IPS-18a (cell line): ENCODE results near the gene CCP110.

Experiments
- H3K27ac ChIP-seq: one replicate; pipeline ENCODE4 v1.5.1; 2013; ENCODE audit warnings: low read length
- H3K27me3 ChIP-seq: one replicate; pipeline ENCODE4 v1.6.1; 2013; ENCODE audit warnings: mild to moderate bottlenecking, low read length; ENCODE audit not compliant: control insufficient read depth, insufficient read depth
- H3K36me3 ChIP-seq: one replicate; pipeline ENCODE4 v1.6.1; 2013; ENCODE audit warnings: low read depth, low read length; ENCODE audit not compliant: control insufficient read depth
- H3K4me1 ChIP-seq: one replicate; pipeline ENCODE4 v1.6.1; 2013; ENCODE audit warnings: low read depth, low read length; ENCODE audit not compliant: control insufficient read depth
- H3K4me3 ChIP-seq: one replicate; pipeline ENCODE4 v1.5.1; 2013; ENCODE audit warnings: low read length
- H3K9ac ChIP-seq: one replicate; pipeline ENCODE4 v1.6.1; 2013; ENCODE audit warnings: mild to moderate bottlenecking, low read length, moderate library complexity
- H3K9me3 ChIP-seq: one replicate; pipeline ENCODE4 v1.6.1; 2013; ENCODE audit warnings: low read depth, low read length; ENCODE audit not compliant: control insufficient read depth

Gene CCP110

DNA sequence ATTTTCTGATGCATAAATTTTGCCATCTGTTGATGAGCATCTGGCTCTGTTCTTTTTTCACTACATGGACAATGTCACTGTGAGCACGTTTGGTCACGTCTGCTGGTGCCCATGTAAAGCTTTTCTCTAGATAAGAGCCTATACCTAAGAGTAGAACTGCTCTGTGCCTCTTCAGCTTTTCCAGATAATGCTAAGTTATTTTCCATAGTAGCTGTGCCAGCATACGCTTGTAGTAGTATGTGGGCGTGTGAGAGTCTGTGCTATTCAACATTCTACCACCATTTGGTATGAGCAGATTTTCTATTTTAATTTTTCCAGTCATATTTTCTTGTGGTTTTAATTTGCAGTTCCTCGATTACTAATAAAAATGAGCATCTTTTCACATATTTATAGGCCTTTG is 64.9 kb downstream of the CCP110 start:
- Histone ChIP-seq H3K27me3 (no peaks in the 10 kb centered on the region), H3K9me3 (no peaks in the 10 kb centered on the region), H3K4me3 (no peak overlapping the region), H3K36me3 (peaks cover 4% of the 10 kb centered on the region), H3K4me1 (no peaks in the 10 kb centered on the region), H3K9ac (no peak overlapping the region), H3K27ac (no peak overlapping the region)

DNA sequence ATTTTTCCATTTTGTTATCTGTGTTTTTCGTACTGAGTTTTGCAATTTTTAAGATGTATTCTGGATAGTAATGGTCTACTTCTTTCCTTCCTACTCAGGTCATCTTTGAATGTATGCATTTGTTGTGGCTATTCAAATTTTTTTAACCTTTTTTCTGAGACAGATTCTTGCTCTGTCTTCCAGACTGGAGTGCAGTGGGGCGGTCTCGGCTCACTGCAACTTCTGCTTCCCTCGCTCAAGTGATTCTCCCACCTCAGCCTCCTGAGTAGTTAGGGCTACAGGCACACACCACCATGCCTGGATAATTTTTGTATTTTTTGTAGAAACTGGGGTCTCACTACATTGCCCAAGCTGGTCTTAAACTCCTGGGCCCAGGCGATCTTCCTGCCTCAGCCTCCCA is 65.4 kb downstream of the CCP110 start:
- peaks cover 4% of the 10 kb centered on the region for H3K36me3 ChIP-seq
- no peak overlapping the region for H3K9ac ChIP-seq
- no peak overlapping the region for H3K27ac ChIP-seq

DNA sequence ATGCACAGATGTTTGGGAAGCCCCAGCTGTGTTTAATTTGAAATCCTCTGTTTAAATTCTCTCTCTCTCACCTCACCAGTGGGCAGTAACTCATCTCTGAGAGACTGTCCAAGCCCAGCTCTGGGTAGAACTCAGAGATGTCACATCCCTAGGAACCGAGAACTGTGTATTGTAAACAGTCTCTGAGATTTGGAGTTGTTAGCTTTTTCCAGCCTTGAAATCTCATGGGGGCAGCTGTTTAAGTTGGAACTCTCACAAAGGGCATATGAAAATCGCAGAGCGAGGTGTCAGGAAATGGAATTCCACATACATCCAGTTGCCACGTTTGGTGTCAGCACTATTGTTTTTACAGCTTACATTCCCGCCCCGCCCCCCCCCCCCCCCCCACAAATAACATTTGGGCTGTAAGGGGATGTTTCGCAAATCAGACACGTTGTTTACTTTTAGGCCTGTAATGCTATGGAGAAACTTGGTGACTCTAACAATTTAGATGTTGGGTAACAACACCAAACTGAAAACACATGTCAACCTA is 66.1 kb downstream of the CCP110 start:
- no peaks in the 10 kb centered on the region for H3K27me3 ChIP-seq
- H3K36me3 ChIP-seq = peaks cover 4% of the 10 kb centered on the region
- no peak overlapping the region for H3K27ac ChIP-seq
- no peak overlapping the region for H3K9ac ChIP-seq
- H3K9me3 ChIP-seq = no peaks in the 10 kb centered on the region
- no peak overlapping the region for H3K4me3 ChIP-seq
- H3K4me1 ChIP-seq = no peaks in the 10 kb centered on the region

More for the DNA sequence above, 65.4 kb downstream of the CCP110 start:
- H3K27me3 ChIP-seq = no peaks in the 10 kb centered on the region
- no peaks in the 10 kb centered on the region for H3K4me1 ChIP-seq
- no peaks in the 10 kb centered on the region for H3K9me3 ChIP-seq
- H3K4me3 ChIP-seq = no peak overlapping the region

DNA sequence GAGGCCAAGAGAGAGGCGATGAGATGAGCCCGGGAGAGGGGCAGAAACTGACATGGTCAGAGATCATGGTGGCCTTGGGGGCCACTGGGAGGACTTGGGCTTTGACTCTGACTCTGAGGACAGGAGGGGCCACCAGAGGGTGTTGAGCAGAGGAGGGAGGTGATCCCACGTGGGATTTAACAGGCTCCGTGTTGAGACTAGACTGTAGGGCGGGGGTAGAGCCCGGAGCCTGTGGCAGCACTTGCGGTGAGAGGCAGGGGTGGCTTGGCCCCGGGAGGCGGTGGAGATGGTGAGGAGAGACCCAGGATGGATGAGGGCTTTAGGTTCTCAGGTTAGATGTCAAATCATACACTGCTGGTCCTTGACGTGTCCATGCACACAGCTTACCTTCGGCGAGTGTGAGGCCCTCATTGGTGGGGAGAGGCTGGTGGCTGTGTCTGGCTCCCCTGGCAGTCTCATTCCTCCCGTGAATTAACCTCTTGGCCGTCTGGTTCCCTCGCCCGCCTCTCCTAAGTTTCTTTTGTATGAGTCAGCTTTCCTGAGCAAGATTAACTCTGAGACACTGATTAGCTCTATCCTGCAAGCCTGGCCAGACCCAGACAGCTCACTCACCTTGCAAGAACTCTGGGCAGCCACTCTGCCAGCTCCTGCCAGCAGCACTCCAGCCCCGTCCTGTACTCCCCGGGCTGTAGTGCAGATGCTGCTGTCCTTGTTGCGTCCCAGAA is 71.5 kb downstream of the CCP110 start:
- H3K36me3 ChIP-seq = peaks cover 4% of the 10 kb centered on the region
- no peaks in the 10 kb centered on the region for H3K27me3 ChIP-seq
- H3K4me3 ChIP-seq = no peak overlapping the region
- no peak overlapping the region for H3K9ac ChIP-seq
- no peak overlapping the region for H3K27ac ChIP-seq
- no peaks in the 10 kb centered on the region for H3K9me3 ChIP-seq
- H3K4me1 ChIP-seq = peaks cover 7% of the 10 kb centered on the region

- Histone ChIP-seq H3K4me1 (peaks cover 7% of the 10 kb centered on the region), H3K36me3 (peaks cover 2% of the 10 kb centered on the region), H3K9me3 (no peaks in the 10 kb centered on the region), H3K4me3 (no peak overlapping the region), H3K9ac (no peak overlapping the region), H3K27me3 (no peaks in the 10 kb centered on the region), H3K27ac (no peak overlapping the region)
These were observed 75.2 kb downstream of the CCP110 start for GRCh38 chr16:19598805-19599510.

DNA sequence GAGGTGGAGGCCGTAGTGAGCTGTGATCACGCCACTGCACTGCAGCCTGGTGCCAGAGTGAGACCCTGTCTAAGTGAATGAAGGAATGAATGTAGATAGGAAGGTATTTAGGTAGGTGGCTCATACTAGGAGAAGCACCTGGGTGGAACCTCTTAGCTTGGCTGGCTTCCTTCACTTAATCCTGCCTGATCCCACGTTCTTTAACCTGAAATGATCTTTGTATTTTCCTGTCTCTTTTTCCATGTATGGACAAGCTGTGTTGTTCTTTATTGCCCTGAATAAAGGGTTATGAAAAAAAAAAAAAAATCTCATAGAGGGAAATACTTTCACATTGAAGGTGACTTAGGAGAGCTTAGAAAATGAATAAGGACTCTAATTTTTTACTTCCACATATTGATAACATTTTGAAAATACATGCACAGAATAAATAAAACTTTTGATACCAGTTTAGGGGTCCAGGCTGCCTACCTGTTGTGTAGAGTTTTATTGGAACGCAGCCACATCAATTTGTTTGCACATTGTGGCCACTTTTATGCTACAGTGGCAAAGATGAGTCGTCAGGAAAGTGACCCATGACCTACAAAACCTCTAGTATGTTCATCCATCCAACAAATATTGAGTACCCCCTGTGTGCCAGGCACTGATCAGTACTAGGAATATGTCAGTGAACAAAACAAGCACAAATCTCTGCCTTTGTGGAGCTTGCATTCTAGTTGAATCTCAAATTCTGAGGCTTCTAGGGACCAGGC is 76.4 kb downstream of the CCP110 start:
- Histone ChIP-seq H3K9me3 (no peaks in the 10 kb centered on the region), H3K27me3 (no peaks in the 10 kb centered on the region), H3K4me1 (peaks cover 7% of the 10 kb centered on the region), H3K27ac (no peak overlapping the region), H3K36me3 (peaks cover 7% of the 10 kb centered on the region), H3K9ac (no peak overlapping the region), H3K4me3 (no peak overlapping the region)

GRCh38 chr16:19601083-19601976 is 77.6 kb downstream of the CCP110 start:
- no peak overlapping the region for H3K27ac ChIP-seq
- no peak overlapping the region for H3K9ac ChIP-seq
- no peaks in the 10 kb centered on the region for H3K9me3 ChIP-seq
- peaks cover 7% of the 10 kb centered on the region for H3K4me1 ChIP-seq
- H3K36me3 ChIP-seq = peaks cover 7% of the 10 kb centered on the region
- no peak overlapping the region for H3K4me3 ChIP-seq
- H3K27me3 ChIP-seq = no peaks in the 10 kb centered on the region
